ENCODE measurements around the gene RAD51AP1.

Gene RAD51AP1

GRCh38 chr12:4566474-4566873 lies 27.8 kb downstream of the RAD51AP1 start:
- H3K4me1 ChIP-seq (ENCODE audit: control insufficient read depth, insufficient read depth, low read length), result peaks cover 3% of the 10 kb centered on the region; the same call in 1 of the 2 replicates
- no CpG with 5 or more reads among the region's 2 CpGs for WGBS (ENCODE audit: insufficient coverage, insufficient read length)
- H3K9me3 ChIP-seq (ENCODE audit: control insufficient read depth, insufficient read depth, low read length), result no peaks in the 10 kb centered on the region
- H3K36me3 ChIP-seq (ENCODE audit: control insufficient read depth, insufficient read depth, low read length), result no peaks in the 10 kb centered on the region
- DNase-seq (ENCODE audit: low read depth, low spot score), result no peak
- H3K4me3 ChIP-seq (ENCODE audit: low read length), result no peak overlapping the region
- H3K27me3 ChIP-seq (ENCODE audit: control insufficient read depth, insufficient read depth, low read length), result peaks cover 7% of the 10 kb centered on the region; the same call in 1 of the 2 replicates
- H3K27ac ChIP-seq (ENCODE audit: low read length), result no peak overlapping the region

DNA sequence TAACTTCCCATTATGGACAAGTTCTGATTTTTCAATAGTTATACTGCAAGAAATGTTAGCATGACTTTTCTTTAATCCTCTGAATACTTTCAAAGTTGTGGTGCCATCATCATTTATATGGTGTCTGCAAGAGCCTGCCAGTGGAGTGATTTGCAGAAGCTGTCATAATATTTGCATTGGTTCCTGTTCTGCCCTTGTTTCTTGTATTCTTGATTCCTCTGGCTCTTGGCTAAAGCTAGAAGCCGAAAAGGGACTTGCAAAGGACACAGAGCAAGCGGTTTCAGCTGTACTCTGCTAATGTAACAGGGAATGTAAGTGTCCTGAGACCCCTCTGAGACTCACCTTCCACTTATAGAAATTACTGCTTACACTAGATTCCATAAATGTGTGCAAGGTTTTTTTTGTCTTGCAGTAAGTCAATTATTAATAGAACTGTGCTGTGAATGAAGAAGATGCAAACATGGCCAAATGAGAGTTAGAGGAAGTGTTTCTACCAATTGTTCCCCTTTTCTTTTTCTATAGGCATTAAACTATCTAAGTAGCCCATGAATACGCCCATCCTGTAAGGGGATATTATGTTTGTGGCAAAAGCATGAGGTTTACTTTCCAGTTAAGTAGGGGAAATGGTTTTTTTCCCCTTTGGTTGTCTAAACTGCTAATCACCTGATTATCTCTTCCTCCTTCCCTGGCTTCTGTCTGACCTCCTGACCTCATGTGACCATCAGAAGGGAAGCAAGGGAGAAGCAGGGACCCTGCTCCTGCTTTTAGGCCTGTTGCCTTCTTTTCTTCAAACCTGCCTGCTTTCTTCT lies 28.6 kb downstream of the RAD51AP1 start:
- Histone ChIP-seq H3K36me3 (ENCODE audit: control insufficient read depth, insufficient read depth, low read length) (no peaks in the 10 kb centered on the region), H3K9me3 (ENCODE audit: control insufficient read depth, insufficient read depth, low read length) (no peaks in the 10 kb centered on the region), H3K4me3 (ENCODE audit: low read length) (no peak overlapping the region), H3K27me3 (ENCODE audit: control insufficient read depth, insufficient read depth, low read length) (peaks cover 7% of the 10 kb centered on the region; the same call in 1 of the 2 replicates), H3K4me1 (ENCODE audit: control insufficient read depth, insufficient read depth, low read length) (peaks cover 3% of the 10 kb centered on the region; the same call in 1 of the 2 replicates), H3K27ac (ENCODE audit: low read length) (no peak overlapping the region)
- WGBS (ENCODE audit: insufficient coverage, insufficient read length), result no CpG with 5 or more reads among the region's 3 CpGs
- no peak for DNase-seq (ENCODE audit: low read depth, low spot score)

DNA sequence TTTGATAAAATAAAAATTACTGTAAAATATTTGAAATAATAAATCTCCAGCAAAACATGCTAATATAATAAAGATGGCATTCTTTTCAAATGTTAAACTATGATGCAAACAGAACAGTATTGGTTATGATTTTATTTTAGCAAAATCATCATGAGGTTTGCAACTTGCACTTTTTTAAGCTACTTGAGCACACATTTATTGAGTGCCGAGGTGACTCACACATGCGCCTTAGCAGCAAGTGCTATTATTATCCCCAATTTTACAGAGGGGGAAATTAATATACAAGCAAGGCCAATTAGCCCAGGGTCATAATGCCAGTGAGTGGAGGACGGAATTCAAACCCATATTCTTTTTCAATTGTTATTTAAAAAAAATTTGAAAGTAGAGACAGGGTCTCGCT lies 30.6 kb downstream of the RAD51AP1 start:
- no CpG with 5 or more reads among the region's 4 CpGs for WGBS (ENCODE audit: insufficient coverage, insufficient read length)
- Histone ChIP-seq H3K27ac (ENCODE audit: low read length) (no peak overlapping the region), H3K9me3 (ENCODE audit: control insufficient read depth, insufficient read depth, low read length) (no peaks in the 10 kb centered on the region), H3K4me3 (ENCODE audit: low read length) (no peak overlapping the region), H3K27me3 (ENCODE audit: control insufficient read depth, insufficient read depth, low read length) (0 out of 2 replicates have a peak, but pooled peaks cover 1% of the 10 kb centered on the region), H3K4me1 (ENCODE audit: control insufficient read depth, insufficient read depth, low read length) (no peaks in the 10 kb centered on the region), H3K36me3 (ENCODE audit: control insufficient read depth, insufficient read depth, low read length) (no peaks in the 10 kb centered on the region)
- DNase-seq (ENCODE audit: low read depth, low spot score), result no peak

DNA sequence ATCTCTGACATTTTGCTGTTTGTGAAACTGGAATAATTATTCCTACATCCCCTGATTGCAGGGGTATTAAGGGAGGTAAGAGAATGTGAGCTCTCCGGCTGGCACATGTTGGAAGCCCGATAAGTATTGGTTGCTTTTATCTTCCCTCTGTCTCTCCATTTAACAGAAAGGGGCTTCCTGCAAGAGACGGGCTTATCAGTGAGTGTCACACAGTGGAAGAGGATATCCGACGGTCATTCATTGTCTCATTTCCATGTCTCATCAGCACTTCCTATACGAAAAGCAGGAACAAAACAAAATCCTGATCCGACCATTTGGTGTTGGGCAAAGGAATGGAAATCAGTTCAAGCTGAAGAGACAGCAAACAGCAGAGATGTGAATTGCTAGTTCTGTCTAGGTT lies 34.0 kb downstream of the RAD51AP1 start:
- no peak for DNase-seq (ENCODE audit: low read depth, low spot score)
- no peak overlapping the region for H3K4me3 ChIP-seq (ENCODE audit: low read length)
- no CpG with 5 or more reads among the region's 7 CpGs for WGBS (ENCODE audit: insufficient coverage, insufficient read length)
- H3K27ac ChIP-seq (ENCODE audit: low read length), result no peak overlapping the region
- no peaks in the 10 kb centered on the region for H3K9me3 ChIP-seq (ENCODE audit: control insufficient read depth, insufficient read depth, low read length)
- H3K27me3 ChIP-seq (ENCODE audit: control insufficient read depth, insufficient read depth, low read length), result 0 out of 2 replicates have a peak, but pooled peaks cover 1% of the 10 kb centered on the region
- no peaks in the 10 kb centered on the region for H3K4me1 ChIP-seq (ENCODE audit: control insufficient read depth, insufficient read depth, low read length)
- H3K36me3 ChIP-seq (ENCODE audit: control insufficient read depth, insufficient read depth, low read length), result no peaks in the 10 kb centered on the region

DNA sequence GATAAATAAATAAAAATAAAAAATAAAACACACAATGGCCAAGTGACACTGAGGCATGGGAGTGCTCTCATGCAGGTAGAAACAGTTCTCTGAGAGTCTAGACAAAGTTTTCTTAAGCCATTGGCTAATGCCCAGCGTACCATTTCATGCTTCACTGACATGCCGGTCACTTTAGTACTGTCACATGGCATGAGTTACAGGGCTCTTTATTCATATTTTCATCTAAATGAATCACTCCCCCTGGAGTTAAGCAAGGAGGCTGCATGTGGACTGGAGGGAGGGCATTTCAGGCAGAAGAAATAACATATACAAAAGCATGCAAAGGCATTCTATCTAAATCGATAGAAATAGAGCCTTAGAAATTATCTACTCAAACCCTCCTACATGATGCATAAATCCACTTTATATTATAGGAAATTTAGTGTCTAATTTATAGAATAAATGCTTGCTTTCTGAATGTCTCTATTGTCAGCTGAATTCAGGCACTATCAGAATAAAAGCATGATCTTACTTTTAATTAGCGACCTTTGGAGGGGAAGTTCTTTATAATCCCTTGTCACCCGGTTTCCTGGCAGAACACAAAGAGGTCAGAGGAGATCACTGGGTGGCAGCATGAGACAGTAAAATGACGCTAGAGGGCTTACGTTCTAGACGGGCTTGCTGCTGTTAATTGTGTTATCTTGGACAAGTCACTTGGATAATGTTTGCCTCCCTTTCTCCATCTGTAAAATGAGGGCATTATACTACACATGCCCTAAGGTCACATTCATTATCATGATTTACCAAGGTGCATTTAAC lies 40.8 kb downstream of the RAD51AP1 start:
- Histone ChIP-seq H3K9me3 (ENCODE audit: control insufficient read depth, insufficient read depth, low read length) (no peaks in the 10 kb centered on the region), H3K36me3 (ENCODE audit: control insufficient read depth, insufficient read depth, low read length) (no peaks in the 10 kb centered on the region), H3K4me1 (ENCODE audit: control insufficient read depth, insufficient read depth, low read length) (no peaks in the 10 kb centered on the region), H3K27ac (ENCODE audit: low read length) (no peak overlapping the region), H3K27me3 (ENCODE audit: control insufficient read depth, insufficient read depth, low read length) (no peaks in the 10 kb centered on the region), H3K4me3 (ENCODE audit: low read length) (no peak overlapping the region)
- WGBS (ENCODE audit: insufficient coverage, insufficient read length), result no CpG with 5 or more reads among the region's 8 CpGs
- no peak for DNase-seq (ENCODE audit: low read depth, low spot score)

GRCh38 chr12:4580281-4580688 lies 41.6 kb downstream of the RAD51AP1 start:
- Histone ChIP-seq H3K27ac (ENCODE audit: low read length) (no peak overlapping the region), H3K27me3 (ENCODE audit: control insufficient read depth, insufficient read depth, low read length) (no peaks in the 10 kb centered on the region), H3K4me3 (ENCODE audit: low read length) (no peak overlapping the region), H3K9me3 (ENCODE audit: control insufficient read depth, insufficient read depth, low read length) (no peaks in the 10 kb centered on the region), H3K36me3 (ENCODE audit: control insufficient read depth, insufficient read depth, low read length) (no peaks in the 10 kb centered on the region), H3K4me1 (ENCODE audit: control insufficient read depth, insufficient read depth, low read length) (no peaks in the 10 kb centered on the region)
- no peak for DNase-seq (ENCODE audit: low read depth, low spot score)
- WGBS (ENCODE audit: insufficient coverage, insufficient read length), result no CpG with 5 or more reads among the region's 3 CpGs

DNA sequence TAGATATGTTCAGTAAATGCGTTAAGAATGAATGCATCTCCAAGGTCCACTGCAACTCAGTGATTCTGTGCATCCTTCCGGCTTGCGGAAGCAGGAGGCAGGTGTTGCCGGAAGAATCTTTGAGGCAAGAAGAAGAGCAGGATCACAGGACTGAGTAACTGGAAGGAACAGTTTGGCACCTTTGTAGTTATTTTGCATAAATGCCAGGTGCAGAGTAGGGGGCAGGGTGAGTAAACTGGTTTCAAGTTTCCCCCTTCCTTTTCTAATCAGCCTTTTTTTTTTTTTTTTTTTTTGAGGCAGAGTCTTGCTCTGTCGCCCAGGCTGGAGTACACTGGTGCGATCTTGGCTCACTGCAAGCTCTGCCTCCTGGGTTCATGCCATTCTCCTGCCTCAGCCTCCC lies 45.6 kb downstream of the RAD51AP1 start:
- Histone ChIP-seq H3K27ac (ENCODE audit: low read length) (no peak overlapping the region), H3K27me3 (ENCODE audit: control insufficient read depth, insufficient read depth, low read length) (no peaks in the 10 kb centered on the region), H3K9me3 (ENCODE audit: control insufficient read depth, insufficient read depth, low read length) (no peaks in the 10 kb centered on the region), H3K4me1 (ENCODE audit: control insufficient read depth, insufficient read depth, low read length) (no peaks in the 10 kb centered on the region), H3K36me3 (ENCODE audit: control insufficient read depth, insufficient read depth, low read length) (no peaks in the 10 kb centered on the region), H3K4me3 (ENCODE audit: low read length) (no peak overlapping the region)
- no peak for DNase-seq (ENCODE audit: low read depth, low spot score)
- WGBS (ENCODE audit: insufficient coverage, insufficient read length), result no CpG with 5 or more reads among the region's 6 CpGs

DNA sequence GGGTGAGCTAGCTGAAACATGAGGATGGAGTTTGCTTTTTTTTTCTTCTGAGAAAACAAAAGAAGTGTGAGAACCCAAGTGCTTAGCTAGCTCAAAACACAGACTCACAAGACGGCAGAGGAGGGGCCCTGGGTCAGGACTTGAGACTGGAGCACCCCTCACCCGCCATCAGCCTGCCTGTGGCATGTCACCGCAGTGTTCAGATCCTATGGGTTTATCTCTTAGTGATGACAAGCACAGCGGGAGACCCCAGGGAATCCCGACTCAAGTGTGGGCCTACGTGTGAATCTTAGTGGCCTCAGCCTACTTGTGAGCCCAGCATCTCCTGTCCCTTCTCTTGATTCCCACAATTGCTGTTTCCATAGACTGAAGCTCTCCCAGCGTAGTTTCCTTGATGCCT lies 46.2 kb downstream of the RAD51AP1 start:
- Histone ChIP-seq H3K36me3 (ENCODE audit: control insufficient read depth, insufficient read depth, low read length) (no peaks in the 10 kb centered on the region), H3K4me3 (ENCODE audit: low read length) (no peak overlapping the region), H3K9me3 (ENCODE audit: control insufficient read depth, insufficient read depth, low read length) (no peaks in the 10 kb centered on the region), H3K27me3 (ENCODE audit: control insufficient read depth, insufficient read depth, low read length) (no peaks in the 10 kb centered on the region), H3K27ac (ENCODE audit: low read length) (no peak overlapping the region), H3K4me1 (ENCODE audit: control insufficient read depth, insufficient read depth, low read length) (no peaks in the 10 kb centered on the region)
- WGBS (ENCODE audit: insufficient coverage, insufficient read length), result no CpG with 5 or more reads among the region's 7 CpGs
- DNase-seq (ENCODE audit: low read depth, low spot score), result no peak

DNA sequence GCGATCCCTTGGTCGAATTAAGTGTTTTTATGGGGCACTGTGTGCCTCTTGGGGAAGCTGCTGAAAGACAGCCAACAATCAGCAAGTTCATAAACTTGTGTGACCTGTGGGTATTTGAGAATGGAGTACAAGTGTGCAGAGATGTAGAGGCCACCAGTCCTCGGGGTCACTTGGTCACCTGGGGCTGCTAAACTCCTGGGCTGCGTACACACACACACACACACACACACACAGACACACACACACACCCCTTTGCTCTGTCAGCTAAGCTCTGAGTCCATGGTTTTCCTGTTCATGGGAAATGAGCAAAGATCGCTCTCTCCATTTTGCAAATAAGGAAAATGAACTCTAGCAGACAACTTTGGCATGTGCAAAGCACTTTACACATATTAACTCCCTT lies 47.8 kb downstream of the RAD51AP1 start:
- Histone ChIP-seq H3K27me3 (ENCODE audit: control insufficient read depth, insufficient read depth, low read length) (no peaks in the 10 kb centered on the region), H3K9me3 (ENCODE audit: control insufficient read depth, insufficient read depth, low read length) (no peaks in the 10 kb centered on the region), H3K4me3 (ENCODE audit: low read length) (no peak overlapping the region), H3K36me3 (ENCODE audit: control insufficient read depth, insufficient read depth, low read length) (no peaks in the 10 kb centered on the region), H3K4me1 (ENCODE audit: control insufficient read depth, insufficient read depth, low read length) (no peaks in the 10 kb centered on the region), H3K27ac (ENCODE audit: low read length) (no peak overlapping the region)
- no peak for DNase-seq (ENCODE audit: low read depth, low spot score)
- WGBS (ENCODE audit: insufficient coverage, insufficient read length), result no CpG with 5 or more reads among the region's 5 CpGs

DNA sequence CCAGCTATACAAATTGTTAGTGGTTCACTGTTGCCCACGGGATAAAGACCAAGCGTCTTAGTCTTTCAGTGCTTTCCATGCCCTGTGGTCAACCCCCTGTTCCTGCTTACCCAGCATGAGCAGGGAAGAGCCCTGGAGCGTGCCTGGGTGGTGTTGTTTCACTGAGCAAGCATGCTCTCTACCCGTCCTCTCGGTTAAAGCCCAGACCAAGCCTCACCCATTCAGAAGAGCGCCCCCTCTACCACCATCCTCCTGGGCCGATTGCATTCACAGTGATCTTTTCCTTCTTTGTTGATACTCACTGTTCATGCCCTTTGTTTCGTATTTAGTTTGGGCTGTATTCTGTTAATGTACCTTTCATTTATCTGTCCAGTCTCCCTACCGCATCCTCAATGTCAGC lies 48.4 kb downstream of the RAD51AP1 start:
- Histone ChIP-seq H3K4me1 (ENCODE audit: control insufficient read depth, insufficient read depth, low read length) (no peaks in the 10 kb centered on the region), H3K27me3 (ENCODE audit: control insufficient read depth, insufficient read depth, low read length) (no peaks in the 10 kb centered on the region), H3K27ac (ENCODE audit: low read length) (no peak overlapping the region), H3K9me3 (ENCODE audit: control insufficient read depth, insufficient read depth, low read length) (no peaks in the 10 kb centered on the region), H3K4me3 (ENCODE audit: low read length) (no peak overlapping the region), H3K36me3 (ENCODE audit: control insufficient read depth, insufficient read depth, low read length) (no peaks in the 10 kb centered on the region)
- no CpG with 5 or more reads among the region's 9 CpGs for WGBS (ENCODE audit: insufficient coverage, insufficient read length)
- DNase-seq (ENCODE audit: low read depth, low spot score), result no peak

Measured in iPS DF 6.9 (cell line).